Left colon (tissue), 2 donors: Measurements from ENCODE around the gene TMEM61. TPM values are rescaled to one million over a fixed set of nuclear protein-coding genes. Genes with fewer than 3 reads are reported as not detected.

ENCODE experiments used
- ATAC-seq: fragments of 200-7000 bp; cut with Tn5 transposase; one replicate; pipeline ENCODE4 v1.9.1; 2020; ENCODE audit warnings: mild to moderate bottlenecking, moderate library complexity
- DNase-seq, 2 donors: peaks; one replicate each; pipeline ENCODE4 v3.0.0-alpha.2; 2020
- intact Hi-C, 2 donors: fragments of 100-400 bp; cut with DNase I in 1 of 2; cut with micrococcal nuclease in 1 of 2; formaldehyde crosslinking; loops; one replicate each; pipeline versions ENCODE4 v1.11.2 to v1.14.0; 2022; cut with DNase I, micrococcal nuclease
- total RNA-seq, 2 donors: library from RNA; stranded (reverse); fragmentation: NEBNext Ultra II Directional; extraction: Animal tissue kit (Norgen Biotek cat#: 25700); gene quantifications; one replicate each; pipeline ENCODE4 v1.2.1, GENCODE V29; 2021
- donor health status: DM: no; HTN: no; CAD: no.
- donor health status: DM: yes; HTN: yes; CAD: no.

The TMEM61 gene
- total RNA-seq, 2 donors from 2014 or later = 12.2 to 19.8 TPM

DNA sequence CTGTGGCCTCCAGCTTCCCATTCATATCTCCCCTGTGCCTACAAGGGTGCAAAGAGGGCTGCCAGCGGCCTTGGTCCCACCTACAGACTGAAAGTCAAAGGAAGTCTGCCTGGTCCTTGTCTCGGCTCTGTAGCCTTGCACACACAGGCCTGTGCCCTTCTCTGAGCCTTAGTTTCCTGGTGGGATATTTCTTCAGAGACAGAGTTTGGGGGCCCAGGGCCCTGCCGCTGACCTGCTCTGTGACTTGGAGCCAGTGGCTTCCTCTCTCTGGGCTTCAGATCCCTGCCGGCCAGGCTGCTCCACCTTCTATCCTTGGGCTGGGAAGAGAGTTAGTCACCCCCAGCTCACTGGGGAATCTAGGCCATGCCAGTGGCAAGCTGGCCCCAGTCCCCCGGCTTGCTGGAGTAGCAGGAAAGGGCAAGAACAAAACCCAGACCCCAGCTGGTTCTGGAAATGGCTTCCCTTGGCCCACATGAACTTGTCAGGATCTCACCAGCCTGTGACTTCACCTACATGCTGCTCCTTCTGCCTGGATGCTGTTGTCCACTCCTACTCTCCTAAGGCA, 1.0 kb upstream of the TMEM61 start:
- intact Hi-C loops = no loop called here
- DNase-seq (no peak), ATAC-seq (no peak)

DNA sequence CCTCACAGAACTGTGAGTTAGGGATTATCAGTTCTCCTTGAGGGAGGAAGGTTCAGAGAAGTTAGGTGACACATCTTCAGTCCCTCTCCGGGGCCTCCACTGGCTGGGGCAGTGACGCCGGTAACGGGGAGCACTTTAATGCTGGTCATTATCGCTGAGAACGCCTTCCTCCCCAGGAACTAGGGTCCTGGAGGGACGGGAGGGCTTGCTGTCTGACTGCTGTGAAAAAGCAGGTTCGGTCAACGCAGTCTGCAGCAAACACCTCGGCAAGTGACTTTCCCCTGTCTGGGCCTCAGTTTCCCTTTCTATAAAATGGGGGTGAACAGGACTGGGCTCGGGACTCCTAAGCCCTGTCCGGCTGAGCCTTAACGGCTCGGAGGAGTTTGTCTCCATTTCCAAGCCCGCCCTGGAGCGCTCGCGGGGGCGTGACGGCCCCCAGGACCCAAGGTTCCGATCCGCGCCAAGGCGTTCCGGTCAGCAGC, 341 bp upstream of the TMEM61 start:
- no peak for DNase-seq
- intact Hi-C loops = no loop called here
- ATAC-seq = peak; percentile 4

DNA sequence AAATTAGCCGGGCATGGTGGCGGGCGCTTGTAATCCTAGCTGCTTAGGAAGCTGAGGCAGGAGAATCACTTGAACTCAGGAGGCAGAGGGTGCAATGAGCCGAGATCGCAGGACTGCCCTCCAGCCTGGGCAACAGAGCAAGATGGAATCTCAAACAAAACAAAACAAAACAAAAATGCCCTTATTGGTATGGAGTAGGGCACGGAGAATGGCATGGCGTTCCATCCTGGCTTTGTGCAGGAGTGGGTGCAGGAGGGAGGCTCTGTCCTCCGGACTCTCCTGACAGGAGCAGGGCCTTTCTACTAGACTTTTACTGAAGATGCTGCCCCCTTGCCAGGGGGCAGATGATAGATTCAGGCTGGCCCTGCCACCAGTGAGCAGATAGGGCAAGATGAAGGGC, 1.0 kb downstream of the TMEM61 start:
- DNase-seq = no peak
- intact Hi-C loops = no loop called here
- ATAC-seq = no peak

DNA sequence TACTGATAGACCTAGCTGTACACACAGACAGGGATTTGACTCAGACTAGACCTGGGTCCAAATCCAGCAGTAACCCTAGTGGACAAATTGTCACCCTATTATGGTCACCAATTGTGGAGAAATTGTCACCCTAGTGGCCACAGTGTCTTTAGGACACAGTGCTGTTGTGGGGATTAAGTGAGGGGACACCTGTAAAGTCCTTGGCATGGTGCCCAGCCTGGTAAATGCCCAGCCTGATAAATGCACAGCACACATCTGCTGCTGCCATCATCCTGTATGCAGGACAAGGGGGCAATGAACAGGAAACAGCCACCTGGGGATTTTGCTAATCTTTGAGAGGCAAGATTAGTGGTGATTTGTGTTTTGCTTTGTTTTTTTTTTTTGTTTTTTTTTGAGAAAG, 2.3 kb downstream of the TMEM61 start:
- intact Hi-C loops = no loop called here
- peak; percentile 41 to 42 for DNase-seq
- no peak for ATAC-seq

DNA sequence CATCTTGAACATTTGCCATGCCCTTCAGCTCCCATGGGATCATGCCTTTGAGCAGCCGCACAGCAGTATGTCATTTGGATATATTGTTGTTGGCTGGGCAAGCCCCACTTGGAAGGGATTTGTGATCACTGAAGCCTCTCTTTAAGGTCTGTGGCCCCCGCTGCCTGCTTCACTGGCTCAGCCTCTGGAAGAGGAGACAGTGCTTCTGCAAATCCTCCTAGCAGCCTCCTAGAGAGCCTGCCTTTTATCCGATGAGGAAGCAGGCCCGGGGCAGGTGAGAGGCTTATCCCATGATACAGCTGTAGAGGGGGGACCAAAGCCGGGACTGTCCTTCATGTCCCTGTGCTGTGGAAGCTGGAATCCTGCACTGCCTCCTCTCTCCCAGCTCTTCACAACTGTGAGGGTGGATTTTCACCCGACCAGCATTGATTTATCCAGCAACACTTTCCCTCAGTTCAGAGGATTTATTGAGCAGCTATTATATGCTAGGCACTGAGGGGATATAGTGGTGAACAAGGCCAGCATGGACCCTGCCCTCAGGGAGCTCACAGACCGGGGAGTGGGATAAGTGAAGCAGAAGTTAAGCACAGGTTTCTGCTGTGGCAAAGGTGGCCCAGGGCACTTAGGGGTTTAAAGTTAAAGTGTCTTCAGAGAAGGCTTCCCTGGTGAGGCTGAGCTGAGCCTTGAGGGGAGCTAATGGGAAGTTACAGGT, 3.9 kb downstream of the TMEM61 start:
- DNase-seq = peak in 1 of 2 donors; percentile 16
- ATAC-seq = no peak
- intact Hi-C loops = no loop called here

DNA sequence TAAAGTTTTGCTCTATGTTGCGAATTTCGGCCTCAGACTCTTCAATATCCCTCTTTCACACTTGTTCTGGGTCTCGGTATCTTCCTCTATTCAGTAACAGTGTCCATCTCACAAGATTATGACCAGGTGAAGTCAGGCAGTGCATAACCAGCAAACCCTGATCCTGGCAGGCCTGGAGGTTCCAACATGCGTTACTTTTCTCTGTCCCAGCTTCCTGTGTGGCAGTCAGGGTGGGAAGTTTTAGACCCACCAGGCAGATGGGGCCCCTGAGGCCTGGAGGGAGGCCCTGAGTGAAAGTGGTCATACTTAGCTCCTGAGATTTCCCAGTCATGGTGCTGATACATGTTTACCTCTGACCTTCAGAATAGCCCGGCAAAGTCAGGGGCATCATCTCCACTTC, 5.1 kb downstream of the TMEM61 start:
- DNase-seq (no peak), ATAC-seq (no peak)
- intact Hi-C loops = no loop called here

DNA sequence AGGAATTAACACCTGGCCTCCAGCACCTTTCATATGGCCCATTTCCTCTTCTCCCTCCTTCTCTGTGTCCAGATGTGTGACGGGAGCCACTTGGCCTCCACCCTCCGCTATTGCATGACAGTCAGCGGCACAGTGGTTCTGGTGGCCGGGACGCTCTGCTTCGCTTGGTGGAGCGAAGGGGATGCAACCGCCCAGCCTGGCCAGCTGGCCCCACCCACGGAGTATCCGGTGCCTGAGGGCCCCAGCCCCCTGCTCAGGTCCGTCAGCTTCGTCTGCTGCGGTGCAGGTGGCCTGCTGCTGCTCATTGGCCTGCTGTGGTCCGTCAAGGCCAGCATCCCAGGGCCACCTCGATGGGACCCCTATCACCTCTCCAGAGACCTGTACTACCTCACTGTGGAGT, 5.6 kb downstream of the TMEM61 start:
- ATAC-seq = no peak
- intact Hi-C loops = no loop called here
- DNase-seq = no peak

DNA sequence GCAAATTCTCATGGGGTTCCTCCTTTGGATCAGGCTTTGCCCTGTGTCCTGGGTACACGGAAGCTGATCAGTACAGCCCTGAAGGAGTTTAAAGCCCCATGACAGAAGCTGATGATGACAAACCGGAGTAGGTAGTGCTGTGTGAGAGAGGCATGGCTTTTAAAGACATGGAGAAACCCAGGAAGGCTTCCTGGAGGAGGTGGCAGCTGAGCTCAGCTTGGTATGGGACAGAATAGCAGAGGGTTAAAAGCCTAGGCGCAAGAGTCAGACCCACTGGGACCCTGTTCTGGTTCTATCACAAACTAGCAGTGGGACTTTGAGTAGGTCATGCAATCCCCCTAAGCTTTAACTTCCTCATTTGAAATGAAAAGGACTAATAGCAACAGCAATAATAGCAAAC, 6.1 kb downstream of the TMEM61 start:
- intact Hi-C loops = no loop called here
- DNase-seq = no peak
- ATAC-seq = no peak

DNA sequence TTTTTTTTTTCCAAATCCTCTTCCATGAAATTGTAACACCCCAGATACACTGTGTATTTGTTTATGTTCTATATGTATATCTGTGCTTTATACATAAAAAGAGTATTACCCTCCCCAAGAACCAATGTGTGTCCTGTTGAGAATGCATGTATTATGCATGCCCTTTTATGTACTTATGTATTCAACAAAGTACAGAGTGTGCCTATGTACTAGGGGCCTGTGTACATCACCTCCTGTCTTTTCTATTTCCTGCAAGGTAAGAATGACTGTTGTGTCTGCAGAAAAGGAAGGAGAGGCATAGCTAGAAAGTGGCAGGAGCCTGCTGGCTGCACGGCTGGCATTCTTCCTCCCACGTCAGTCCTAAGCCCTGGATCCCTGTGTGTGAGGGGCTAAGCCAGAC, 7.0 kb downstream of the TMEM61 start:
- intact Hi-C loops = no loop called here
- ATAC-seq (no peak), DNase-seq (no peak)

DNA sequence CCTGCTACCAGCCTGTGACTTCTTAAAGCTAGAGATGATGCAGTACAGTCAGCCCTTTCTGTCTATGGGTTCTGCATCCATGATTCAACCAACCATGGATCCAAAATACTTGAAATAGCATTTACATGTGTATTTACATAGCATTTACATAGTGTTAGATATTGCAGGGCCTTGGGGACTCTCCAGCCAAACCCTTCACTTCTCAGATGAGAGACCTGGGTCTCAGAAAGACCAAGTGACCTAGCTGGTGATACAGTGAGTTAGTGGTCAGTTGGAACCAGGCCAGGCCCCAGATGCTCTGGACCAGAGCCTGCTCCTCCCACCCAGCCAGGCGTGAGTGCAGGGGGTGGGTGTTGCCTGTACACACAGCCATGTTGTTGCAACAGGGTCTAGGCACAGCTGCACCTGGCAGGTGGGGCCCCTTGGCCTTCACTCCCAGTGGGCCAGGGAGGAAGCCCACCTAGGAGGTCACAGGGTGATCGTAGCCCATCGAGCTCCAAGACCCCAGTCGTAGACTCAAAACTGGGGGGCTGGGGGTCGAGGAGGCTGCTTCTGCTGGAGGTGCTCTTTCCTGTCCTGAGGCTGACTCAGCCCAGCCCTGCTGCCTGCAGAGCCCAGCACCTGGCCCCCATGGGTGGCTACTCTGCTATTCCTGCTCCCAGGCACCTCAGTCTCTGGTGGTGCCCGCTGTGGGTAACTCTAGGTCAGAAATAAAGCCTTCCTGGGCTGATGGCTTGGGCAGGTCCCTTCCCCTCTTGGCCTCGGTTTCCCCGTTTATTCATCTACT, 7.7 kb downstream of the TMEM61 start:
- intact Hi-C loops = no loop called here
- DNase-seq = no peak
- no peak for ATAC-seq

DNA sequence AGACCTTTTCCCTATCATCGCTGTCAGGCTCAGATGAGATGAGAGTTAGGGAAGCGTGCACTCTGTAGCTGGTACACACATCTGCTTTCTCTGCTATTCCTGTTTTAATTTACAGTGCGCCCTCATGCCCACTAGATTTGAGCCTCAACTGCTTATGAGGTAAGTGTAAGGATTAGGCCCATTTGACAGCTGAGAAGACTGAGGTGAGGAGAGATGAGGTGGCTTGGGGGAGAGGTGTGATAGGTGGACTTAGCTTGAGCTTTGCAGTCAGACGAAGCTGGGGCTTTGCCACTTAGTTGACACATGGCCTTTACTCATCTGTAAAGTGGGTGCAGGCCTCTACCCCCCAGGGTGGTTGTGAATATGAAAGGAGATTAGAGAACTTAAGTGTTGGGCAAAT, 8.5 kb downstream of the TMEM61 start:
- DNase-seq (no peak), ATAC-seq (no peak)
- intact Hi-C loops = no loop called here

DNA sequence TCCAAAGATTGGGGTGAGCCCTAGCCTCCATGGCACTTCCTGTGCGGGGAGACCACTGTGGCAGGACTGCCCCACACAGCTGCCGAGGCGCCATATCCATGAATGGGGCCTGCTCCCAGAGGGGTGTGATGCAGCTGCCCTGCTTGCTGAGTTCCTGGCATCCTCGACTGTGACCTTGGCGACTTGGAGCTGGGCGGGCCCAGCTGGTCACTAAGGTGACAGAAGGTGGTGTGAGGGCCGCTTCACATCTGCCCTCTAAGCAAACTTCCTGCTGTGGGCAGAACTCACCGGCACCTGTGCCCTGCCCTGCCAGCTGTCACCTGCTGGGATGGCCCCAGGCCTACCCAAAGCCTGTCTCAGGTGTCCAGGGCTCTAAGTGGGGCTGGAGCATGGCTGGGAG, 9.0 kb downstream of the TMEM61 start:
- ATAC-seq (peak; percentile 94), DNase-seq (peak; percentile 72 to 82)
- intact Hi-C loops = no loop called here

DNA sequence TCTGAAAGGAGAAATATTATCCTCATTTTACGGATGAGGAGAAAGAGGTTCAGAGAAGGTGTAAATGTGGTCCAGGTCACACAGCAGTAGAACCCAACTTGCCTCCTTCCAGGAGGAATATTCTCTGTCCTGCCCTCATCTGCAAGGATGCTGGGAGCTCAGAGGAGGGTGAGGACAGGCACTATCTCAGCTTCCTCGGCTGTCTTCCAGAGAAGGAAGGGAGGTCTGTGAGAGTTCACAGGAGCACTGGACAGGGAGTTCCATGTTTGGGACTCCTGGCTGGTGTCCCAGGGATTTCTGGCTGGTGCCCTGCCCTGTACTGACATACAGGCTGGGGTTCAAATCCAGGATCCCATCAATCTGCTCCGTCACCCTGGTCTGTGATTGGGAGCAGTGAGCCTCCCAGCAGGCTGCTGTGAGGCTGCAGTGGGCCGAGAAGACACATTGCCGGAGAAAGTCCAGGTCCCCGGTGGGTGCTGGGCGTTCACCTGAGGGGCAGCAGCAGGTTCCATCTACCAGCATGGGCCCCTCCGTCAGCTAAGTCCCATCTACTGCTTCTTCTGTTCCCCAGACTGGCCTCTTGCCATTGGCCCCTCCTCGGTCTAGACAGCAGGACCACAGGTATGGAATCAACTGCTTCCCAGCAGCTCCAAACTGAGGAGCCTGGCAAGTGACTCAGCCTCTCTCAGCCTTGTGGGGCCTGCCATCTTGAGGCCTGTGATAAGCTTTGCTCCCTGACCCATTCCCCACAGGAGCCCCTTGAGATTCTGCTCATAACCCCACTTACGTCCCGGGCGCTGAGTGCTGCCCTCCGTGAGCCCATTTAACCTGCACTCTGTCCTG, 9.8 kb downstream of the TMEM61 start:
- DNase-seq (no peak), ATAC-seq (peak; percentile 14)
- intact Hi-C loops = no loop called here

DNA sequence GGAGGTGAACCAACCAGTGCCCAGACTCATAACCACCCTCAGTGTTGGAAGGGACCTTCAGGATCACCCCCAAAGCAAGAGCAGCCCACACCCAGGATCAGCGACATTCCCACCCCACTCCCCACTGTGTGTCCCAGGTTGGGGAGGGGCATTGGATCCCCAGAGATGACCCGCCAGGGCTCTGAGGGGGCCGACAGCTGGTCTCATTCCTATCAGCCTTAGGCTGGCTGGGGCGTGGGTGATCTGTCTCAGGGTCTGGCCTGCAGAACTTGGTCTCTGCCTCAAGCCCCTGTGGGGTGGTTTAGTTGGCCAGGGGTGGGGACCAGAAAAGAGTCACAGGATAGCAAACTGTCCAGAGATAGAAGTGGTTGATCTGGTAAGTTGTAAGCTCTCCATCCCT, 10.5 kb downstream of the TMEM61 start:
- intact Hi-C loops = no loop called here
- no peak for ATAC-seq
- no peak for DNase-seq

DNA sequence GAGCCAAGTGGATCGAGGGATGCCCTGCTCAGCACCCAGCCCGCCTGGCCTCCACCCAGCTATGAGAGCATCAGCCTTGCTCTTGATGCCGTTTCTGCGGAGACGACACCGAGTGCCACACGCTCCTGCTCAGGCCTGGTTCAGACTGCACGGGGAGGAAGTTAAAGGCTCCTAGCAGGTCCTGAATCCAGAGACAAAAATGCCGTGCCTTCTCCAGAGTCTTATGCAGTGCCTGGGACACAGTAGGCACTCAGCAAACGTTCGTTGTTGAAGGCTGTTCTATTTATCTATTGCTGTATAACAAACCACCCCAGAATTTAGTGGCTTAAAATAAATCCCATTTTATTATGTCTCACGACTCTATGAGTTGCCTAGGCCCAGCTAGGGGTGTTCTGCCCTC, 11.5 kb downstream of the TMEM61 start:
- ATAC-seq = no peak
- intact Hi-C loops = no loop called here
- DNase-seq = no peak

DNA sequence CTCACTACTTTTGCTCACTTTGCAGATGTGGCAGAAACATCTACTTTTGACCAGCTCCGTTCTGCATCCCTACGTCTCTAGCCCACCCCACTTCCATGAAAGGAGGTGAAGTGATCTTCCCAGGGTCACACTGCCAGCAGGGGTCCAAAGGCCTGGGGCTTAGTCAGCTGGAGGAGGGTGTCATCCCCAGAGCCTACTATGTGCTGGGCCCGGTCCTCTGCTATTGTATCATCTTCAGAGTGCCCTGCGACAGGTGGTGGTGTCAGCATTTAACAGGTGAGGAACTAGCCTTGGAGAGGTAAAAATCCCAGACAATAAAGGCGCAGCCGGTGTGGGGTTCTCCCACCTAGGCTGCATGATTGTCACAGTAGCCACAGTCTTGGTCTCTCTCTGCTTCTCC, 12.7 kb downstream of the TMEM61 start:
- ATAC-seq (no peak), DNase-seq (no peak)
- intact Hi-C loops = no loop called here

DNA sequence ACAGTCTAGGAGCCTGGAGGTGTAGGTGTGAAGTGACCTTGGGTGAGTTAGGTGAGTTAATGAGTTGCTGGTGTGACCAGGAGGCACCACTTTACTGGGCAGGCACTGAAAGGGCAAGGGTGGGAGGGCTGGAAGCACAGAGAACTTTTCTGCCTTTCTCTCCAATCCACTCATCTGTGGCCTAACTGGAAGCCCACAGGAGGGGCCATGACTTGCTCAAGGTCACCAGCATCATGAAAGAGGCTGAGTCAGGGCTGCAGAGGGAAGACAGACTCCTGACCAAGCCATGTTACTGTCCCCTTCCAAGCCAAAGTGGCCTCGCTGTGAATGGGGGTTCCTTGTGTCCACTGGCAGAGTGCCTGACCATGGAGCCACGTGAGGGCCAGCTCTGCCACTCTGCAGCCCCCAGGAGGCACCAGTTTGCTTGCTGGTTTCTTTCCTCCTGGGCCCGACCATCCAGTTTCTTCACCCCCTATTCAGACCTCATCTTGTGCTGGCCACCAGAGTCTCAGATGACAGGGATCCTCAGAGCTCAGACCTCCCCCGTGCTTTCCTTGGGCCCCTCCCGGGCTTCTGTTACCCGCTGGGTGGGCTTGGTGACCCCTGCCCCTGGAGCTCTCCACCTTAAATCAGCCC, 14.0 kb downstream of the TMEM61 start:
- intact Hi-C loops = no loop called here
- DNase-seq (no peak), ATAC-seq (no peak)

DNA sequence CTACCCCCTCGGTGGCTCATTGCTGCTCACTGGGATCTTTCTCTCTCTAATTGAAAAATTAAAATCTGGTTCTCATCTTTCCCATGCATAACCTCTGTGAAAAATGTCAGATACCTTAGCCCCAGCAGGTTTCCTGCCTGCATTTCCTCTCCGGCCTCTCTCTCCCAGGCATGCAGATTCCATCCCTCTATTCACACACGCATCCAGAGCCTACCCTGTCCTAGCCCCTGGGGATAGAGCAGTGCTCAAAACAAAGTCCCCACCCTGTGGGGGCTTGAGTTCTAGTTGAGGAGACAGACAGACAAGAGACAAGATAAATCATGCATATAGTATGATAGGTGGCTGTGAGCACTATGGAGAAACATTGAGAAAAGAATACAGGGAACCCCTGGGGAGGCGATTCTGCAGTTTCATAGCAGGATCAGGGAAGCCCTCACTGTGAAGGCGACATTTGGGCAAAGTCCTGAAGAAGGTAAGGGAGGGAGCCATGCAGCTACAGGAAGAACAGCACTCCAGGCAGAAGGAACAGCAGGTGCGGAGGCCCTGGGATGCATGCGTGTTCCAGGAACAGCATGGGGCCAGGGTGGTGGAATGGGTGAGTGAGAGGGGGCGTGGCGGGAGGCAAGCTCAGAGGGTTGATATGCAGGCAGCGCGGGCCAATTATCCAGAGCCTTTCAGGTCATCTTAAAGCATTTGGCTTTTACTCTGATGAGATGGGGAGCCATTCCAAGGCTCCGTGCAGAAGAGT, 14.8 kb downstream of the TMEM61 start:
- no peak for DNase-seq
- intact Hi-C loops = loop anchor here in 1 of 2 donors (5.0 kb wide), 1 partner anchor 48 kb away; no protein-coding TSS in a partner anchor
- ATAC-seq = no peak
